K562 (cell line): ENCODE measurements around the gene IL5. TPM values are rescaled to one million over a fixed set of nuclear protein-coding genes. Genes with fewer than 3 reads are reported as not detected.

Source experiments
- ARID2 ChIP-seq: fragments of 450-650 bp; IDR thresholded peaks from 2 replicates; pipeline ENCODE4 v1.6.1; 2017; ENCODE audit warnings: antibody characterized with exemption, mild to moderate bottlenecking
- CBFA2T3 ChIP-seq: fragments of 450-650 bp; IDR thresholded peaks from 2 replicates; pipeline ENCODE4 v1.6.1; 2017
- CEBPZ ChIP-seq: fragments of 150-350 bp; IDR thresholded peaks from 2 replicates; pipeline ENCODE4 v1.6.1; 2014; ENCODE audit warnings: low read depth, mild to moderate bottlenecking, low read length, borderline replicate concordance
- COPS2 ChIP-seq: fragments of 450-650 bp; conservative IDR thresholded peaks from 2 replicates; pipeline ENCODE4 v1.6.1; 2016; ENCODE audit warnings: mild to moderate bottlenecking, moderate library complexity
- DACH1 ChIP-seq: fragments of 450-650 bp; IDR thresholded peaks from 2 replicates; pipeline ENCODE4 v1.6.1; 2018; ENCODE audit not compliant: partially characterized antibody
- FUS ChIP-seq: fragments of 200-400 bp; formaldehyde crosslinking; optimal IDR thresholded peaks from 2 replicates; pipeline ENCODE3; 2017; ENCODE audit warnings: low read depth, low read length
- GTF2B ChIP-seq: IDR thresholded peaks from 2 replicates; pipeline ENCODE4 v1.6.1; 2011; ENCODE audit not compliant: insufficient read length; ENCODE audit errors: extremely low read depth
- HSF4 ChIP-seq: fragments of 250-450 bp; sonication (Bioruptor Pico); IDR thresholded peaks from 2 replicates; pipeline ENCODE4 v2.1.2; 2022; ENCODE audit warnings: mild to moderate bottlenecking, moderate library complexity, borderline replicate concordance
- KDM1A ChIP-seq, 2 experiments: fragments of 450-650 bp; IDR thresholded peaks; 2 replicates each; pipeline ENCODE4 v1.6.1; 2016; ENCODE audit warnings: mild to moderate bottlenecking in 2 of 2
- MBD1 ChIP-seq: fragments of 250-450 bp; sonication (Bioruptor Pico); IDR thresholded peaks from 2 replicates; pipeline ENCODE4 v1.8.0; 2022; ENCODE audit warnings: inconsistent platforms
- NRF1 ChIP-seq, 2 experiments: fragments of 450-650 bp; IDR thresholded peaks in 1 of 2; conservative IDR thresholded peaks in 1 of 2; 2 replicates each; pipeline ENCODE4 v1.6.1; 2014; ENCODE audit warnings: mild to moderate bottlenecking in 2 of 2
- POLR2H ChIP-seq: IDR thresholded peaks from 2 replicates; pipeline ENCODE4 v1.6.1; 2016; ENCODE audit warnings: missing genetic modification characterization, low read depth, mild to moderate bottlenecking, control low read depth, missing compliant biosample characterization, moderate library complexity
- RBFOX2 ChIP-seq: fragments of 200-400 bp; formaldehyde crosslinking; IDR thresholded peaks from 2 replicates; pipeline ENCODE4 v1.6.1; 2017; ENCODE audit warnings: low read depth, mild to moderate bottlenecking, low read length, moderate library complexity
- TCF7L2 ChIP-seq: fragments of 150-350 bp; IDR thresholded peaks from 2 replicates; pipeline ENCODE4 v1.6.1; 2016; ENCODE audit warnings: low read depth, mild to moderate bottlenecking, low read length, moderate library complexity
- U2AF2 ChIP-seq: fragments of 200-400 bp; formaldehyde crosslinking; optimal IDR thresholded peaks from 2 replicates; pipeline ENCODE3; 2017; ENCODE audit warnings: low read depth, mild to moderate bottlenecking, low read length
- ZNF12 ChIP-seq: sonication (generic); formaldehyde crosslinking; IDR thresholded peaks from 2 replicates; pipeline ENCODE4 v1.4.0; 2020; ENCODE audit warnings: mild to moderate bottlenecking, missing genetic modification reagents
- ZNF197 ChIP-seq: fragments of 200-800 bp; sonication (Bioruptor generic); IDR thresholded peaks from 2 replicates; pipeline ENCODE4 v1.6.1; 2016; ENCODE audit warnings: low read depth, missing genetic modification characterization, missing compliant biosample characterization
- ZNF253 ChIP-seq: fragments of 250-450 bp; sonication (Bioruptor Pico); conservative IDR thresholded peaks from 2 replicates; pipeline ENCODE4 v1.6.1; 2021; ENCODE audit warnings: mild to moderate bottlenecking
- ZNF79 ChIP-seq: fragments of 250-450 bp; sonication (Bioruptor Pico); IDR thresholded peaks from 2 replicates; pipeline ENCODE4 v1.4.0; 2020; ENCODE audit warnings: low read depth, mild to moderate bottlenecking, moderate library complexity
- polyA plus RNA-seq, 8 experiments: library from polyadenylated mRNA; depleted of rRNA in 4 of 8; stranded (reverse) in 5 of 8; unstranded in 3 of 8; fragments of >200 nt; fragmentation: Nextera tagmentation in 2 of 8; fragmentation: Illumina TruSeq in 1 of 8; extraction: Ambion mirVana in 2 of 8; extraction: Trizol in 1 of 8; gene quantifications; 2 replicates each; pipeline versions ENCODE4 v1.2.1 to v1.2.3, GENCODE V29; 2011 to 2014; ENCODE audit warnings: inconsistent platforms in 1 of 8, missing spikeins in 1 of 8
- total RNA-seq, 7 experiments: library from RNA; depleted of rRNA in 6 of 7; stranded (reverse); fragments of >200 nt in 6 of 7; fragmentation: Illumina TruSeq in 2 of 7; extraction: Trizol in 2 of 7; gene quantifications; 2 replicates each; pipeline versions ENCODE4 v1.2.1 to v1.2.3, GENCODE V29; 2011 to 2021; ENCODE audit warnings: low replicate concordance in 1 of 7
- TF ChIP-seq, protein P1 (sequence below), 2 experiments: fragments of 450-650 bp in 1 of 2; sonication (generic) in 1 of 2; formaldehyde crosslinking in 1 of 2; IDR thresholded peaks in 1 of 2; conservative IDR thresholded peaks in 1 of 2; 2 replicates each; pipeline versions ENCODE4 v1.6.1 to v1.8.1; 2016 to 2023; ENCODE audit warnings: mild to moderate bottlenecking in 2 of 2, moderate library complexity in 2 of 2, inconsistent platforms in 1 of 2, missing genetic modification reagents in 1 of 2

Gene IL5
- total and polyA plus RNA-seq, 9 of the 15 experiments (the other 6 are each of a cell fraction or from before 2014, with no cell fraction given): 0.44 TPM; not detected in 8

DNA sequence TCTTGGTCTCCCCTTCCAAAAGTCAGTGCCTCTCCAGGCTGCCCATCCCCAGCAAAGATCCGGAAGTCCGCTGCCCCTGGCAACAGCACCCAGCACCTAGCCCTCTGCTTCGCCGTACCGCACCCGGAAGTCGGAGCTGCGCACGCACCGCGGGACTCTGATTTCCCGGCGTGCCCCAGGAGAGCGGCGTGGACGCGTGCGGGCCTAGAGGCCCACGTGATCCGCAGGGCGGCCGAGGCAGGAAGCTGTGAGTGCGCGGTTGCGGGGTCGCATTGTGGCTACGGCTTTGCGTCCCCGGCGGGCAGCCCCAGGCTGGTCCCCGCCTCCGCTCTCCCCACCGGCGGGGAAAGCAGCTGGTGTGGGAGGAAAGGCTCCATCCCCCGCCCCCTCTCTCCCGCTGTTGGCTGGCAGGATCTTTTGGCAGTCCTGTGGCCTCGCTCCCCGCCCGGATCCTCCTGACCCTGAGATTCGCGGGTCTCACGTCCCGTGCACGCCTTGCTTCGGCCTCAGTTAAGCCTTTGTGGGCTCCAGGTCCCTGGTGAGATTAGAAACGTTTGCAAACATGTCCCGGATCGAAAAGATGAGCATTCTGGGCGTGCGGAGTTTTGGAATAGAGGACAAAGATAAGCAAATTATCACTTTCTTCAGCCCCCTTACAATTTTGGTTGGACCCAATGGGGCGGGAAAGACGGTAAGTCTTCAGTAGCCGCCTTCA, 13.6 kb upstream of the IL5 start, which contains the start of gene RAD50 (continued):
- TF ChIP-seq U2AF2: no peak
- peak; percentile 51 for TF ChIP-seq DACH1
- no peak for TF ChIP-seq TCF7L2
- TF ChIP-seq RBFOX2: peak; percentile 99
- no peak for TF ChIP-seq ARID2
- TF ChIP-seq CEBPZ: no peak
- TF ChIP-seq KDM1A (IDR thresholded peaks at IDR 0.05): peak in 1 of 2 experiments; percentile 53; a peak in 1 of 4 replicates
- TF ChIP-seq ZNF253: no peak
- no peak for TF ChIP-seq HSF4
- TF ChIP-seq, protein P1, sequence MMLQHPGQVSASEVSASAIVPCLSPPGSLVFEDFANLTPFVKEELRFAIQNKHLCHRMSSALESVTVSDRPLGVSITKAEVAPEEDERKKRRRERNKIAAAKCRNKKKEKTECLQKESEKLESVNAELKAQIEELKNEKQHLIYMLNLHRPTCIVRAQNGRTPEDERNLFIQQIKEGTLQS (IDR thresholded peaks at IDR 0.05): peak; percentile 68; the same call in 1 of the 2 replicates
- TF ChIP-seq, protein P1 (CRISPR knock-in tag; conservative IDR thresholded peaks at IDR 0.05): peak; percentile 50; the same call in 1 of the 2 replicates
- TF ChIP-seq CBFA2T3: peak; percentile 38
- TF ChIP-seq COPS2: no peak
- TF ChIP-seq ZNF12: peak; percentile 83; the same call in 1 of the 2 replicates
- TF ChIP-seq FUS: no peak
- TF ChIP-seq ZNF197: no peak
- TF ChIP-seq ZNF79 (CRISPR knock-in tag): no peak
- TF ChIP-seq MBD1: no peak
- peak; percentile 33 for TF ChIP-seq GTF2B
- TF ChIP-seq NRF1 (conservative IDR thresholded peaks at IDR 0.05 in 1 of 2, IDR thresholded peaks at IDR 0.05 in 1 of 2): peak; percentile 94 to 95
- TF ChIP-seq POLR2H (tag): peak; percentile 65
